Measurements from ENCODE around the gene DENND4C. TPM values are rescaled to one million over a fixed set of nuclear protein-coding genes. Genes with fewer than 3 reads are reported as not detected.
"Not testable (repeated sequence)": the region's sequence is repeated elsewhere in the genome, so short reads cannot be mapped to it uniquely, and the experiment has no call there.

Gene DENND4C
- total RNA-seq, 2 experiments from 2014 or later = 18.8 to 28.6 TPM

DNA sequence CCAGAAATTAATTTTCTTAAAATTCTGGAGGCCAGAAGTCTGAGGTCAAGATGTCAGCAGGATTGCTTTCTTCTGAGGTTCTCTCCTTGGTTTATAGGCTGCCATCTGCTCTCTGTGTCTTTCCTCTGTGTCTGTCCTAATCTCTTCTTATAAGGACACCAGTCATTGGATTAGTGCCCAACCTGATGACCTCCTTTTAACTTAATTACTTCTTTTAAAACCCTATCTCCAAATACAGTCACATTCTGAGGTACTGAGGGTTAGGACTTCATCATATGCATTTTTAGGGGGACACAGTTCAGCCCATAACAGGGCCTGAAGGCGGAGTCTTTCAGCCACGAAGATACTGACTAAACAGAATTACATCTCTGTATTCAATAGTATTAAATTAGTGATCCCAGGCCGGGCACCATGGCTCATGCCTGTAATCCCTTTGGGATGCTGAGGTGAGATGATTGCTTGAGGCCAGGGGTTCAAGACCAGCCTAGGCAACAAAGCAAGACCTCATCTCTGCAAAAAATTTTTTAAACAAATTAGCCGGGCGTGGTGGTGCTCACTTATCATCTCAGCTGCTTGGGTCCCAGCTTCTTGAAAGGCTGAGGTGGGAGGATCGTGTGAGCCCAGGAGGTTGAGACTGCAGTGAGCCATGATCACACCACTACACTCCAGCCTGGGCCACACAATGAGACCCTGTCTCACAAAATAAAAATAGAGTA lies 155.5 kb downstream of the DENND4C start:
- intact Hi-C loops (cut with micrococcal nuclease; ENCODE audit: unreplicated experiment) = no loop called here
- Histone ChIP-seq H3K9me2 (ENCODE audit: insufficient read depth, low read length) (no peaks in the 10 kb centered on the region), H4K20me1 (ENCODE audit: insufficient read depth, low read length) (no peaks in the 10 kb centered on the region), H3K36me3 (ENCODE audit: insufficient read depth, low read length) (no peaks in the 10 kb centered on the region), H3K4me2 (ENCODE audit: low read length) (no peak overlapping the region), H3K79me2 (ENCODE audit: insufficient read depth, low read depth, low read length) (peaks cover 7% of the 10 kb centered on the region; the same call in 1 of the 2 replicates), H3K4me1 (ENCODE audit: insufficient read depth, low read length, poor library complexity, severe bottlenecking) (peaks cover 10% of the 10 kb centered on the region), H3K4me3 (ENCODE audit: low read depth, low read length, poor library complexity, severe bottlenecking) (no peak overlapping the region), H3K9me3 (ENCODE audit: low read length) (no peaks in the 10 kb centered on the region), H2AFZ (ENCODE audit: low read length) (no peak overlapping the region), H3K27ac (ENCODE audit: low read depth, low read length, poor library complexity, severe bottlenecking) (no peak overlapping the region)
- no TSS peak for BruUV-seq (replicated peaks)
- ChIA-PET POLR2A (no interaction called here), CTCF (ENCODE audit: unreplicated experiment) (no interaction called here)
- DNase-seq (ENCODE audit: low spot score) = no peak
- TF ChIP-seq EZH2phosphoT487 (IDR thresholded peaks at IDR 0.05; ENCODE audit: borderline replicate concordance, low read depth, low read length) = no peak
- TF ChIP-seq, protein P1, sequence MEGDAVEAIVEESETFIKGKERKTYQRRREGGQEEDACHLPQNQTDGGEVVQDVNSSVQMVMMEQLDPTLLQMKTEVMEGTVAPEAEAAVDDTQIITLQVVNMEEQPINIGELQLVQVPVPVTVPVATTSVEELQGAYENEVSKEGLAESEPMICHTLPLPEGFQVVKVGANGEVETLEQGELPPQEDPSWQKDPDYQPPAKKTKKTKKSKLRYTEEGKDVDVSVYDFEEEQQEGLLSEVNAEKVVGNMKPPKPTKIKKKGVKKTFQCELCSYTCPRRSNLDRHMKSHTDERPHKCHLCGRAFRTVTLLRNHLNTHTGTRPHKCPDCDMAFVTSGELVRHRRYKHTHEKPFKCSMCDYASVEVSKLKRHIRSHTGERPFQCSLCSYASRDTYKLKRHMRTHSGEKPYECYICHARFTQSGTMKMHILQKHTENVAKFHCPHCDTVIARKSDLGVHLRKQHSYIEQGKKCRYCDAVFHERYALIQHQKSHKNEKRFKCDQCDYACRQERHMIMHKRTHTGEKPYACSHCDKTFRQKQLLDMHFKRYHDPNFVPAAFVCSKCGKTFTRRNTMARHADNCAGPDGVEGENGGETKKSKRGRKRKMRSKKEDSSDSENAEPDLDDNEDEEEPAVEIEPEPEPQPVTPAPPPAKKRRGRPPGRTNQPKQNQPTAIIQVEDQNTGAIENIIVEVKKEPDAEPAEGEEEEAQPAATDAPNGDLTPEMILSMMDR (conservative IDR thresholded peaks at IDR 0.05; ENCODE audit: low read length) = no peak

DNA sequence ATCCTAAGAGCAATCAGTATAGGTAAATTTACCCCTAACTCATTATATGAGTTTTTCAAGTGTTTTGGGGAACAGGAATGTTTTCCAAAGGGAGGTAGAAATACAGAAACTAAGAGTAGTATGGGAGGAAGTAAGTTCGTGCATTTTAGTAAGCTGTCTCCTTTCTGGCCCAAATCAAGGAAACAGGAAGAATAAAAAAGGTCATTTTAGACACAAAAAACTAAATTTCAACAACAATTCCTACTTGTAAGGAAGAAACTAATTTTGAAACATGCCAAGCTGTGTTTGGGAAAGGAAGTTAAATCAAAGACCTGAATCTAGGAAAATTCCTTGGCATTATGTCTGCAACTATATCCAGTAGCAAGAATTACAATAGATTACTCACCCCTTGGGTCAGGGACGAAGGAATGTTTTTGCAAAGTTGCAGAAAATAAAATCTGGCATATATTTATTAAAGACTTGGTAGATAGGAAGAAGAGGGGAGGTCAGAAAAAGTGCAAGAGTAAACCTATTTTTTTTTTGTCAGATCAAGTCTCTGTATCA lies 156.1 kb downstream of the DENND4C start:
- no peak for TF ChIP-seq EZH2phosphoT487 (IDR thresholded peaks at IDR 0.05; ENCODE audit: borderline replicate concordance, low read depth, low read length)
- TF ChIP-seq, protein P1 (conservative IDR thresholded peaks at IDR 0.05; ENCODE audit: low read length) = no peak
- Histone ChIP-seq H3K9me2 (ENCODE audit: insufficient read depth, low read length) (no peaks in the 10 kb centered on the region), H4K20me1 (ENCODE audit: insufficient read depth, low read length) (no peaks in the 10 kb centered on the region), H3K79me2 (ENCODE audit: insufficient read depth, low read depth, low read length) (peaks cover under 1% of the 10 kb centered on the region; the same call in 1 of the 2 replicates), H3K9me3 (ENCODE audit: low read length) (no peaks in the 10 kb centered on the region), H3K4me3 (ENCODE audit: low read depth, low read length, poor library complexity, severe bottlenecking) (no peak overlapping the region), H3K27ac (ENCODE audit: low read depth, low read length, poor library complexity, severe bottlenecking) (no peak overlapping the region), H3K36me3 (ENCODE audit: insufficient read depth, low read length) (no peaks in the 10 kb centered on the region), H3K4me2 (ENCODE audit: low read length) (no peak overlapping the region), H3K4me1 (ENCODE audit: insufficient read depth, low read length, poor library complexity, severe bottlenecking) (peaks cover 4% of the 10 kb centered on the region), H2AFZ (ENCODE audit: low read length) (no peak overlapping the region)
- DNase-seq (ENCODE audit: low spot score) = no peak
- BruUV-seq (replicated peaks) = no TSS peak
- intact Hi-C loops (cut with micrococcal nuclease; ENCODE audit: unreplicated experiment) = no loop called here
- ChIA-PET CTCF (ENCODE audit: unreplicated experiment) (no interaction called here), POLR2A (interaction anchor here (0.6 kb wide), 2 partner anchors 194 to 315 kb away, joined by 3 to 5 read pairs; no protein-coding TSS in a partner anchor)

DNA sequence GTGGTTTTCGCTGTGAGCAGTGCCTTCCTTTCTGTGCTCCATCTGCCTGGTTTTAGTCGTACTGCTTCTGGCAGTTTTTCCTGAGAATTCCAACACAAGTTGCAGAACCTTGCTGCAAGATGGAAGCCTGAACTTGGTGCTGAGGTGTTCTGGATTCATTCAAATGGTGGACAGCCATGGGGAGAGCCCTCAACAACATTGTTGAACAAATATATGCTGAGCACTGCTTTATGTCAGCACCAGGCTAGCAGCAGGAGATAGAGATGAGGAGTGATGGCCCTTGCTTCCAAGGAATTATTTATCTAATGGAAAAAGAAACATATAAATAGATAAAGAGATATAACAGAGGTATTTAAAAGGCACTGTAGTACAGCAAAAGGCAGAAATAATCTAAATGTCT lies 156.8 kb downstream of the DENND4C start:
- no peaks in the 10 kb centered on the region for H3K36me3 ChIP-seq (ENCODE audit: insufficient read depth, low read length)
- ChIA-PET CTCF (ENCODE audit: unreplicated experiment) (no interaction called here), POLR2A (no interaction called here)
- no peak overlapping the region for H3K27ac ChIP-seq (ENCODE audit: low read depth, low read length, poor library complexity, severe bottlenecking)
- H3K79me2 ChIP-seq (ENCODE audit: insufficient read depth, low read depth, low read length) = no peaks in the 10 kb centered on the region
- no peak overlapping the region for H2AFZ ChIP-seq (ENCODE audit: low read length)
- H4K20me1 ChIP-seq (ENCODE audit: insufficient read depth, low read length) = no peaks in the 10 kb centered on the region
- H3K4me3 ChIP-seq (ENCODE audit: low read depth, low read length, poor library complexity, severe bottlenecking) = no peak overlapping the region
- no peaks in the 10 kb centered on the region for H3K9me2 ChIP-seq (ENCODE audit: insufficient read depth, low read length)
- TF ChIP-seq, protein P1 (conservative IDR thresholded peaks at IDR 0.05; ENCODE audit: low read length) = no peak
- TF ChIP-seq EZH2phosphoT487 (IDR thresholded peaks at IDR 0.05; ENCODE audit: borderline replicate concordance, low read depth, low read length) = no peak
- H3K4me1 ChIP-seq (ENCODE audit: insufficient read depth, low read length, poor library complexity, severe bottlenecking) = no peaks in the 10 kb centered on the region
- H3K9me3 ChIP-seq (ENCODE audit: low read length) = no peaks in the 10 kb centered on the region
- no peak for DNase-seq (ENCODE audit: low spot score)
- intact Hi-C loops (cut with micrococcal nuclease; ENCODE audit: unreplicated experiment) = no loop called here
- H3K4me2 ChIP-seq (ENCODE audit: low read length) = no peak overlapping the region
- BruUV-seq (replicated peaks) = no TSS peak

DNA sequence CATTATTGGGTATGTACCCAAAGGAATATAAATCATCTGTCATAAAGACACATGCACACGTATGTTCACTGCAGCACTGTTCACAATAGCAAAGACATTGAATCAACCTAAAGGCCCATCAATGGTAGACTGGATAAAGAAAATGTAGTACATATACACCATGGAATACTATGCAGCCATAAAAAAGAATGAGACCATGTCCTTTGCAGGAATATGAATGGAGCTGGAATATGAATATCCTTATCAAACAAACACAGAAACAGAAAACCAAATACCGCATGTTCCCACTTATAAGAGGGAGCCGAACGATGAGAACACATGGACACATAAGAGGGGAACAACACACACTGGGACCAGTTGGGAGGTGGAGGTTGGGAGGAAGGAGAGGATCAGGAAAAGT lies 159.0 kb downstream of the DENND4C start:
- CTCF ChIA-PET (ENCODE audit: unreplicated experiment); H3K4me3 ChIP-seq (ENCODE audit: low read depth, low read length, poor library complexity, severe bottlenecking); H3K27ac ChIP-seq (ENCODE audit: low read depth, low read length, poor library complexity, severe bottlenecking); H3K79me2 ChIP-seq (ENCODE audit: insufficient read depth, low read depth, low read length); H3K36me3 ChIP-seq (ENCODE audit: insufficient read depth, low read length); H2AFZ ChIP-seq (ENCODE audit: low read length); H3K9me2 ChIP-seq (ENCODE audit: insufficient read depth, low read length); H4K20me1 ChIP-seq (ENCODE audit: insufficient read depth, low read length); DNase-seq (ENCODE audit: low spot score); intact Hi-C loops (cut with micrococcal nuclease; ENCODE audit: unreplicated experiment); H3K4me2 ChIP-seq (ENCODE audit: low read length); H3K4me1 ChIP-seq (ENCODE audit: insufficient read depth, low read length, poor library complexity, severe bottlenecking); BruUV-seq (replicated peaks); H3K9me3 ChIP-seq (ENCODE audit: low read length): not testable (repeated sequence)
- POLR2A ChIA-PET = interaction anchor here (0.6 to 1.3 kb wide), 2 partner anchors 19 to 60 kb away, joined by 3 read pairs; partner anchors contain the start of gene ACER2
